DMS153 treated with DMSO at 0.1 percent for 48 hours (cell line): Measurements from ENCODE around the gene TROAP.
"Not testable (repeated sequence)": the region's sequence is repeated elsewhere in the genome, so short reads cannot be mapped to it uniquely, and the experiment has no call there.

Experiments used
- DNase-seq: peaks from one replicate; lab custom pipeline; 2025; ENCODE audit not compliant: unreplicated experiment; lab: John Stamatoyannopoulos, UW

The TROAP gene

DNA sequence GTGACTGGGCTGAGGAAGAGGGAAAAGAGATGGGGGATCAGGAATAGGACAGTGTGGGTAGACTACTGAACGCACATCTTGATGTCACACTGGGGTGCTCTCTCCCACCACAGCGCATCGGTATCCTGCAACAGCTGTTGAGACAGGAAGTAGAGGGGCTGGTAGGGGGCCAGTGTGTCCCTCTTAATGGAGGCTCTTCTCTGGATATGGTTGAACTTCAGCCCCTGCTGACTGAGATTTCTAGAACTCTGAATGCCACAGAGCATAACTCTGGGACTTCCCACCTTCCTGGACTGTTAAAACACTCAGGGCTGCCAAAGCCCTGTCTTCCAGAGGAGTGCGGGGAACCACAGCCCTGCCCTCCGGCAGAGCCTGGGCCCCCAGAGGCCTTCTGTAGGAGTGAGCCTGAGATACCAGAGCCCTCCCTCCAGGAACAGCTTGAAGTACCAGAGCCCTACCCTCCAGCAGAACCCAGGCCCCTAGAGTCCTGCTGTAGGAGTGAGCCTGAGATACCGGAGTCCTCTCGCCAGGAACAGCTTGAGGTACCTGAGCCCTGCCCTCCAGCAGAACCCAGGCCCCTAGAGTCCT, 7.1 kb downstream of the TROAP start:
- no peak for DNase-seq

- DNase-seq: no peak
These were observed 7.8 kb downstream of the TROAP start for GRCh38 chr12:49330631-49331379.

- DNase-seq: peak; percentile 38
These were observed 8.5 kb downstream of the TROAP start for GRCh38 chr12:49331380-49332222.

DNA sequence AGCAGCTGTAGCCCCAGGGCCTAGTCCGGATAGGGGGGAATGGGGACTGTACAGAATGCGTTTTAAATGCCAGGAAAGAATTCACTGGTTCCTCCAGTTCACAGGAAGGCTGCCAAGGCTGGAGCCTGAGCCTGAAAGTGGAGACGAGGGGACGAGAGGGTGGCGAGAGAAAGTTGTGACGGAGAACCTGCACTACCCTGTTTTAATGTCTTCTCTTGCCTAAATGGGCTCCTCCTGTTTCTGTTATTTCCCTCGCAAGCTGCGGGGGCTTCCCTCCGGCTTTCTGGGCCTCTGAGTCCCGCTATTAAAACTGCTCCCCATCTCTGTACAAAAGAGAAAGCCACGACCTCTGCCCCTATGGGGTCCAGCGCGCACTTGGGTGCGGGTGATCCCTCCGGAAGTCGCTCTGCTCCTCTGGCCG, 9.4 kb downstream of the TROAP start:
- no peak for DNase-seq

DNA sequence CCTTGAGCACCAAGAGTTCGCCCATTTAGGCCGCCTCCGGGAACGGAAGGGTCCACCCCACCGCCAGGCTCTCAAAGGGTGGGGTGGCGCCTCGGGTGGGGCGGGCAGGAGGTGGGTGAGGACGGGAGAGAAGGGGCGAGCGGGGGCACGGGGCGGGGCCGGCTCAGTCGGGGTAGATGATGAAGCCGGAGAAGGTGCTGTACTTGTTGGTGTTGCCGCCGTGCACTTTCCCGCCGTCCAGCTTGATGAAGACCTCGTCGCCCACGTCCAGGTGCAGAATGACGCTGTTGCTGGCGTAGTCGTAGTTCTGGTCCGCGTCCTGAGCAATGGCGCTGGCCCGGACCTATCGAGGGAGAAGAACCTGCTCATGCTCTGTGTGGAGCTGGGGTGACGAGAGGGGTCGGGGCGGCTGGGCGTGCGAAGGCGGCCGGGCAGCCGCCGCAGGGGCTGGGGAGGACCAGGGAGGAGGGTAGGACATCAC, 9.9 kb downstream of the TROAP start:
- DNase-seq: no peak

- not testable (repeated sequence) for DNase-seq
These were observed 10.7 kb downstream of the TROAP start for GRCh38 chr12:49333778-49334177.

GRCh38 chr12:49334226-49334625, 11.2 kb downstream of the TROAP start:
- no peak for DNase-seq

GRCh38 chr12:49334681-49335080, 11.6 kb downstream of the TROAP start:
- no peak for DNase-seq

GRCh38 chr12:49335118-49335954, 12.3 kb downstream of the TROAP start:
- no peak for DNase-seq

- DNase-seq: no peak
These were observed 13.0 kb downstream of the TROAP start for GRCh38 chr12:49335955-49336644.

DNA sequence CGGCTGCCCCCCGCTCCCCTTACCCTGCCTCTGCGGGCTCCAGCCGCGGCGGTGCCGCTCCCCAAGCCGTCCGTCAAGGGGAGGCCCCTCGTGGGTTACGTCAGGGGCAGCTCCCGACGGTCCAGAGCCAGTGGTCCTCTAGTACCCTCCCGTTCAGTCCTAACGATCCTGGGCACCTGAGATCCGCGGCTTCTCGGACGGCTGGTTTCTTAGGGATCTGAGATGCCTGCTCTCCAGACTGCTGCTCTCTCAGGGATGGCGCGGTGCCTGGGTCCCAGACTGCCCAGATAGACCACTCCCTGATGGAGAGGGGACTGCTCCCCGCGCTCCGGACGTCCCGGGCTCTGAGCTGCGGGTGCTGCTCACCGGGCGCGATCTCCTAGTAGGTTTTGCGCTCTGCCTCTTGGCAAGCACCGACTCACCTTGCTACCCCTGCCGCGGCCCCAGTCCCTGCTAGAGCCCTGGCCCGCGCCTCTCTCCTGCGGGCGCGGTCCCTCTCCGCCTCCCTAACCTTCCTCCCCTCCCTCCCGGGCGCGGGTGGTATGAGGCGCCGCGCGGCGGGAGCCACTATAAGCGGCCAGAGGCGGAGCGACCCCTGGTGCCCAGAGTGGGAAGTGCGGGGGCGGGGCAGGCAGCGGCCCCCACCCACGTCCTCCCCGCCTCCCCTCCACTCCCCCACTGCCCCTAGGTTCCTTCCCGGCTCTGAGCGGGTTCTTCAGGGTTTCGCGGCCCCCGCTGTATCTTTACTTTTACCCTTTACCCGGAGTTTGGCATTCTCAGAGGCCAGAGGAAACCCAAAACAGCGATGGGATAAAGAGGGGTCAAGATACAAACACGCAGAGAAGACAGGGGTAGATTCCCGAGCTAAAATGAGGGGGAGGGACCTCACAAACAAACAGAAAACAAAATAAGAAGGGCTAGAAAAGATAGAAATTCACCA, 13.9 kb downstream of the TROAP start, which contains the start of gene C1QL4:
Gene C1QL4, minus strand, starts transcription at position 544 of the 940 bp plus-strand sequence. CDS start 711 bp downstream, outside the sequence.
- peak; percentile 52 for DNase-seq

DNA sequence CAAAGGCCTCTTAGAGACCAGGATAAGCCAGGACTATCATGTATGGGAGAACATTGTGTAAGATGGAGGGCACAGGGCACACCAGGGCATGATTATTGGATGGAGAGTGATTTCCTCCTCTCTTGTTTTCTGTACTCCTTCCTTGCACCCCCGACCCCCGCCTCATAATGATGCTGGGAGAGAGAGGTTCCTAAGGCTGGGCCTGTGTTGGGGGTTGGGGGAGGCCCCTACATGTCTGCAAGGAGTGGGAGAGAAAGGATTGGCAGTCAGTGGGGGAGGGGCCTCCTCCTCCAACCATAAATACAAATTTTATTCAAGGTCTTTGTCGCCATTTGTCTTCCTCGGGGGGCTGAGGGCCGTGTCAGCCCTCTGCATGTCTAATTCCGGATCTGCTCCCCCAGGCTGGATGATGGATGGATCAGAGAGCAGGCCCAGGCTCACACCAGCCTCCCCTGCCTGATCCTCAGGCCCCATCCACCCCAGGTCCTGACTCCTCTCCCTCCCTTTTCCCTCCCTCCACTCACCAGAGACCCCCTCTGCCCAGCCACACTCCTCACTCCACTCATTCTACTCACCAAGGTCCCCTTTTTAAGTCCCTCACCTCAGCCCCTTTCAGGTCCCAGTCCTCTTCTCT, 15.9 kb downstream of the TROAP start:
- DNase-seq: no peak

DNA sequence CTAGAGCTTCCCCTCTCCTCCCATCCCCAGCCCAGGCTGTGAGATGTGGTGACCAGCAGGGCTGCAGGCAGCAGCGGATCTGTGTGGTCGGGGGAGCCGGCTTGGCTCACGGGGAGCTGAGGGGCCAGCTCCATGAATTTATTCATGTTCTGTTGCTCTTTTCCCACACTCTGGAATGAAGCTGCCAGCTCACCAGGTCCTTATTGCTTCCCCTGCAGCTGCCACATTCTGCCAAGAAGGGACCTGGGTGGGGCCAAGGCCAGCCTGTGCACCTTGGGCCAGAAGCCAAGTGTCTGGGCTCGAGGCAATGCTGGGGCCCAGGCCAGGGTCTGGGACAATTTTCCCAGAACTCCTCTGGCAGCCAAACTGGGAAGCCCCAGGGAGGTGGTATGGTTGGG, 16.4 kb downstream of the TROAP start:
- DNase-seq: no peak

DNA sequence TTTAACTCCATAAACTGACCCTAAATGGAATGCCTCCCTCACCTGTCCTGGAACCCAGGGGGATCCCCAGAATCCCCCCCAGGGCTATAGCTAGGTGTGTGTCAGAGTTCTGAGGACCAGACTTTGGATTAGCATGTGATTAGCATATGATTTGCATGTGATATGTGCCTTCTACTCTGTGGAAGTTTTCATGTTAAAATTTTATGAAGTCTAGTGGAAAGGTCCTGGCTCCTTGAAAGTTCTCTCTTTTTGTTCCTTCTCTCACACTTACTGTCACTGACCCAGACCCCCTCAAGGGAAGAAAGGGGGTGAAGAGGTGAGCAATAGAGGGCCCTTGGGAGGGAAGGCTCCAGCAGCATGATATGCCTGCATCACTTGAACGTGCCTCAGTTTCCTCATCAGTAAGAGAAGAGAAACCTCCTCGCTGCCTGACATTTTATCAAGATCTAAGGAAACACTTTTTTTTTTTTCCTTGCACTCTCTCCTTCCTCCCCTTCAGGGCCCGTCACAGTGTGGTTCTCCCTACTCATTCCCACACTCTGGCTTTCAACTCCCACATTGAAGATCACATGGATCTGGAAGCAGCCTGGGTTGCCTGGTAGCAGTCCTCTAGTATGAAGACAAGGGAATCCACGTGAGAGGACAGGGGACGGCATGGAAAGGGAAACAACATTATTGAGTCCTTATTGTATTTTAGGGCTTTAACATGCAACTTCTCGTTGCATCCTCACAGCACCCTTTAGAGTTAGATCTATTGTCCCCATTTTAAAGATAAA, 17.2 kb downstream of the TROAP start:
- DNase-seq: no peak

DNA sequence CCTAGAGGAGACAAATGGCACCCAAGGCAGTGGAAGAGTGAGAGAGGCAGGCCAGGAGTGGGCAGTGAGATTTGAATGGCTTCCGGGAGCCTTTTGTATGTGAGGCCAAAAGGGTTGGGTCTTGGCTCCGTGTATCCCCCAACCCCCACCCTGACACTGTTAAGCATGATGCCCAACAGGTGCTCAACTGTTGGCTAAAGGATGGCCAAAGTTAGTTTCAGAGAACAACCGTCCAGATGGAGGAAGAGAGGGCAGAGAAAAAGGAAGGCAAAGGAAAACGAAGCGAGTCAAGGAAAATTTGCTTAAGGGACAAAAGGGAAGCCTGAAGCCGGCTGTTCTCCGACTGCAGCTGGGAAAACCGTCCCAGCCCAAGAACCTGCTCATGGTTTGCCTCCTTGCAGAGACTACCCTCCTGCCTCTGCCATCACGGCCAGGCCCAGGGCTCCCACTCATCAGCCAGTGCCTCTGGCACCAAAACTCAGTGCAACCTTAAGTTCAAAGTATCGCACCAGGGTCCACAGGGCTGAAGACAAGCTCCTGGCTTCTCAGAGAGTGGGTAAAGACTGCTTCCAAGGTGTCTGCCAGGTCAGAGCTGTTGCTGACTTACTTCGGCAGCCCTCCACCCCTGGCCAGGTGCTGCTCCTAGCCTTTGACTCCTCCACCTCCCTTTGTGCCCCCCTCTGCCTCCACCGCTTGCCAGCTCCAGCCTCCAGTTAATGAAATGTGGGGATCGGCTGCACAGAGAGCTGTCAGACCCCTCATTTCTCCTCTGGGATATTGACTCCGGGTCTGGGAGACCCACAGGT, 18.1 kb downstream of the TROAP start:
- DNase-seq: no peak

- DNase-seq: no peak
These were observed 18.7 kb downstream of the TROAP start for GRCh38 chr12:49341777-49342065.
